Glutamatergic neuron (in vitro differentiated cells): ENCODE data around the gene PNMA8C. TPM values are rescaled to one million over a fixed set of nuclear protein-coding genes. Genes with fewer than 3 reads are reported as not detected.
"Not testable (repeated sequence)": the region's sequence is repeated elsewhere in the genome, so short reads cannot be mapped to it uniquely, and the experiment has no call there.

Experiments used
- DNase-seq: peaks from one replicate; pipeline ENCODE4 v3.0.0; 2022
- H3K27ac Mint-ChIP-seq: one replicate; pipeline ENCODE4 v1.8.0; 2020; ENCODE audit warnings: mild to moderate bottlenecking, mixed read lengths, inconsistent platforms; ENCODE audit not compliant: unreplicated experiment
- H3K27me3 Mint-ChIP-seq: one replicate; pipeline ENCODE4 v1.8.0; 2020; ENCODE audit warnings: mild to moderate bottlenecking, moderate library complexity, mixed read lengths, inconsistent platforms; ENCODE audit not compliant: unreplicated experiment
- H3K36me3 Mint-ChIP-seq: one replicate; pipeline ENCODE4 v1.8.0; 2020; ENCODE audit warnings: mild to moderate bottlenecking, mixed read lengths, inconsistent platforms; ENCODE audit not compliant: unreplicated experiment
- H3K4me1 Mint-ChIP-seq: one replicate; pipeline ENCODE4 v1.8.0; 2020; ENCODE audit warnings: mild to moderate bottlenecking, low read depth, mixed read lengths, inconsistent platforms; ENCODE audit not compliant: unreplicated experiment
- H3K4me3 Mint-ChIP-seq: one replicate; pipeline ENCODE4 v1.8.0; 2020; ENCODE audit warnings: mild to moderate bottlenecking, mixed read lengths, inconsistent platforms; ENCODE audit not compliant: unreplicated experiment
- H3K9me3 Mint-ChIP-seq: one replicate; pipeline ENCODE4 v1.8.0; 2020; ENCODE audit warnings: mild to moderate bottlenecking, moderate library complexity, mixed read lengths, inconsistent platforms; ENCODE audit not compliant: unreplicated experiment
- CTCF ChIP-seq: fragments of 200-600 bp; sonication (generic); IDR thresholded peaks from one replicate; pipeline ENCODE4 v1.5.0; 2021; ENCODE audit not compliant: partially characterized antibody, unreplicated experiment
- total RNA-seq: library from RNA; stranded (reverse); fragmentation: NEBNext Ultra II Directional; extraction: Animal tissue kit (Norgen Biotek cat#: 25700); gene quantifications from one replicate; pipeline ENCODE4 v1.2.1, GENCODE V29; 2021; ENCODE audit not compliant: unreplicated experiment

Gene PNMA8C
- total RNA-seq, 1 donor from 2014 or later = 5.3 TPM

DNA sequence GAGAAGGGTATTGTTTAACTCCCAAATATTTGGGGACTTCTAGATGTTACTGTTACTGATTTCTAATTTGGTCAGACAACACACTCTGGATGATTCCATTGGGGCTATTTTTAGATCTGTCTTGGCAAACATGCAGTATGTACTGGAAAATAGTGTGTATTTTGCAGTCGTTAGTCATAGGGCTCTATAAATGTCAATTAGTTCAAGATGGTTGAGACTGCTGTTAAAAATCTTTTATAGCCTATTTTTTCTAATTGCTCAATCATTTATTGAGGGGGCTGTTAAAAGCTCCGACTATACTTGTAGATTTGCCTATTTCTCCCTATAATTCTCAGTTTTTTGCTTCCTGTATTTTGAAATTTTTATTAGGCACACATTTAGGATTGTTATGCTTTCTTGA lies 50.5 kb downstream of the PNMA8C start:
- Mint-ChIP-seq H3K36me3 (peaks cover 7% of the 10 kb centered on the region), H3K4me1 (peaks cover 11% of the 10 kb centered on the region), H3K9me3 (peaks cover 2% of the 10 kb centered on the region), H3K27me3 (no peaks in the 10 kb centered on the region), H3K27ac (no peak overlapping the region), H3K4me3 (no peak overlapping the region)
- TF ChIP-seq CTCF = no peak
- DNase-seq = no peak

- Mint-ChIP-seq H3K4me1 (peaks cover 17% of the 10 kb centered on the region), H3K9me3 (peaks cover 2% of the 10 kb centered on the region), H3K27me3 (no peaks in the 10 kb centered on the region), H3K36me3 (no peaks in the 10 kb centered on the region), H3K27ac (no peak overlapping the region), H3K4me3 (no peak overlapping the region)
- TF ChIP-seq CTCF = no peak
- no peak for DNase-seq
These were observed 52.2 kb downstream of the PNMA8C start for GRCh38 chr19:46376241-46377153.

GRCh38 chr19:46375476-46376067 lies 53.2 kb downstream of the PNMA8C start:
- H3K27ac Mint-ChIP-seq, H3K27me3 Mint-ChIP-seq, H3K36me3 Mint-ChIP-seq, H3K4me3 Mint-ChIP-seq, DNase-seq, H3K9me3 Mint-ChIP-seq: not testable (repeated sequence)
- H3K4me1 Mint-ChIP-seq = peaks cover 20% of the 10 kb centered on the region

Other genes with a start within 250 kb of the PNMA8C start
- gene IGFL1, start 199.2 kb downstream of the PNMA8C start, total RNA-seq = not detected
- gene HIF3A, start 131.9 kb downstream of the PNMA8C start, total RNA-seq = 4.4 TPM
- 85.8 TPM for gene PPP5C, start 81.8 kb downstream of the PNMA8C start, total RNA-seq
- 6.3 TPM for gene CCDC8, start 15.4 kb downstream of the PNMA8C start, total RNA-seq
- gene PNMA8A, start 42.6 kb upstream of the PNMA8C start, total RNA-seq = 14.1 TPM
- gene PNMA8B, start 66.9 kb upstream of the PNMA8C start, total RNA-seq = 0.76 TPM
- 845 TPM for gene CALM3, start 172.4 kb upstream of the PNMA8C start, total RNA-seq
- gene PTGIR, start 196.2 kb upstream of the PNMA8C start, total RNA-seq = 0.27 TPM
- 54.6 TPM for gene GNG8, start 207.3 kb upstream of the PNMA8C start, total RNA-seq
- 55.1 TPM for gene DACT3, start 232.2 kb upstream of the PNMA8C start, total RNA-seq